GM23338 (cell line): ENCODE measurements around the gene CD180. TPM values are rescaled to one million over a fixed set of nuclear protein-coding genes. Genes with fewer than 3 reads are reported as not detected.

Source experiments
- ATAC-seq: fragments of 200-7000 bp; cut with Tn5 transposase; 3 replicates; pipeline ENCODE4 v1.9.1; 2020
- DNase-seq: peaks from one replicate; pipeline ENCODE4 v3.0.0-alpha.2; 2015; ENCODE audit warnings: low spot score
- H2AFZ ChIP-seq: fragments of 200-600 bp; sonication (generic); 2 replicates; pipeline ENCODE4 v1.8.0; 2016; ENCODE audit warnings: antibody characterized with exemption, mild to moderate bottlenecking, moderate library complexity
- H3F3A ChIP-seq: fragments of 200-600 bp; sonication (generic); replicated peaks from 2 replicates; pipeline ENCODE4 v1.8.0; 2017; ENCODE audit warnings: antibody characterized with exemption, mixed run types, low read depth
- H3K27ac ChIP-seq: fragments of 200-600 bp; sonication (generic); 2 replicates; pipeline ENCODE4 v1.6.1; 2016; ENCODE audit warnings: low read depth
- H3K27me3 ChIP-seq: fragments of 200-600 bp; sonication (generic); 2 replicates; pipeline ENCODE4 v1.8.0; 2016; ENCODE audit warnings: mild to moderate bottlenecking, mixed run types, moderate library complexity; ENCODE audit not compliant: insufficient read depth
- H3K36me3 ChIP-seq: fragments of 200-600 bp; sonication (generic); 2 replicates; pipeline ENCODE4 v1.8.0; 2016; ENCODE audit warnings: mild to moderate bottlenecking; ENCODE audit not compliant: insufficient read depth
- H3K4me1 ChIP-seq: fragments of 200-600 bp; sonication (generic); 2 replicates; pipeline ENCODE4 v1.8.0; 2016; ENCODE audit warnings: mild to moderate bottlenecking, moderate library complexity; ENCODE audit not compliant: insufficient read depth
- H3K4me2 ChIP-seq: fragments of 200-600 bp; sonication (generic); 2 replicates; pipeline ENCODE4 v1.7.1; 2017; ENCODE audit warnings: mixed run types
- H3K4me3 ChIP-seq: fragments of 200-600 bp; sonication (generic); 2 replicates; pipeline ENCODE4 v1.6.1; 2016; ENCODE audit warnings: mixed run types
- H3K79me2 ChIP-seq: fragments of 200-600 bp; sonication (generic); replicated peaks from 2 replicates; pipeline ENCODE4 v1.8.0; 2017; ENCODE audit warnings: mild to moderate bottlenecking; ENCODE audit not compliant: insufficient read depth
- H3K9me2 ChIP-seq: fragments of 200-600 bp; sonication (generic); 2 replicates; pipeline ENCODE4 v1.8.0; 2017; ENCODE audit not compliant: insufficient read depth
- H4K20me1 ChIP-seq: fragments of 200-600 bp; sonication (generic); replicated peaks from 2 replicates; pipeline ENCODE4 v1.8.0; 2017; ENCODE audit warnings: mild to moderate bottlenecking; ENCODE audit not compliant: insufficient read depth
- H3K27ac Mint-ChIP-seq: 2 replicates; pipeline ENCODE4 v1.8.0; 2020; ENCODE audit warnings: inconsistent platforms, mild to moderate bottlenecking, moderate library complexity, mixed read lengths
- H3K27me3 Mint-ChIP-seq: 3 replicates; pipeline ENCODE4 v1.8.0; 2022; ENCODE audit warnings: low read depth, mild to moderate bottlenecking, moderate library complexity, mixed read lengths, inconsistent platforms; ENCODE audit not compliant: insufficient read depth, poor library complexity
- H3K36me3 Mint-ChIP-seq: 3 replicates; pipeline ENCODE4 v1.8.0; 2021; ENCODE audit warnings: low read depth, mild to moderate bottlenecking, inconsistent platforms, moderate library complexity, mixed read lengths
- H3K4me1 Mint-ChIP-seq: 3 replicates; pipeline ENCODE4 v1.8.0; 2020; ENCODE audit warnings: mild to moderate bottlenecking, inconsistent platforms, mixed read lengths
- H3K4me3 Mint-ChIP-seq: 3 replicates; pipeline ENCODE4 v1.8.0; 2021; ENCODE audit warnings: moderate library complexity, mild to moderate bottlenecking, inconsistent platforms, mixed read lengths
- H3K9me3 Mint-ChIP-seq: 3 replicates; pipeline ENCODE4 v1.8.0; 2020; ENCODE audit warnings: moderate library complexity, mild to moderate bottlenecking, inconsistent platforms, mixed read lengths
- CREB1 ChIP-seq: fragments of 250-450 bp; sonication (Bioruptor Pico); IDR thresholded peaks from 2 replicates; pipeline ENCODE4 v1.5.0; 2020; ENCODE audit warnings: low read depth, mild to moderate bottlenecking, moderate library complexity
- CTCF ChIP-seq, 2 experiments: fragments of 200-600 bp in 1 of 2; sonication (generic) in 1 of 2; conservative IDR thresholded peaks; 2 replicates each; pipeline versions ENCODE4 v1.5.1 to v1.6.1; 2016 to 2017; ENCODE audit warnings: antibody characterized with exemption in 2 of 2, low read depth in 2 of 2, mild to moderate bottlenecking in 2 of 2, moderate library complexity in 1 of 2
- EZH2phosphoT487 ChIP-seq: fragments of 200-600 bp; sonication (generic); IDR thresholded peaks from one replicate; pipeline ENCODE4 v1.8.1; 2018; ENCODE audit warnings: antibody characterized with exemption; ENCODE audit not compliant: unreplicated experiment
- NANOG ChIP-seq: IDR thresholded peaks from 2 replicates; pipeline ENCODE4 v1.6.1; 2016; ENCODE audit warnings: antibody characterized with exemption, borderline replicate concordance
- POLR2AphosphoS5 ChIP-seq: IDR thresholded peaks from 2 replicates; pipeline ENCODE4 v1.6.1; 2016; ENCODE audit warnings: antibody characterized with exemption, low read depth
- STAT1 ChIP-seq: IDR thresholded peaks from one replicate; pipeline ENCODE4 v1.6.1; 2016; ENCODE audit warnings: antibody characterized with exemption; ENCODE audit not compliant: unreplicated experiment
- ZNF331 ChIP-seq: fragments of 250-450 bp; sonication (Bioruptor Pico); IDR thresholded peaks from 2 replicates; pipeline ENCODE4 v1.5.0; 2020; ENCODE audit warnings: low read depth, mild to moderate bottlenecking, moderate library complexity
- ZNF462 ChIP-seq: fragments of 250-450 bp; sonication (Bioruptor Pico); IDR thresholded peaks from 2 replicates; pipeline ENCODE4 v1.5.0; 2020; ENCODE audit warnings: mild to moderate bottlenecking, moderate library complexity
- polyA plus RNA-seq: library from polyadenylated mRNA; unstranded; fragments of >200 nt; fragmentation: Nextera tagmentation; extraction: Ambion mirVana; gene quantifications from 2 replicates; pipeline ENCODE4 v1.2.1, GENCODE V29; 2016
- total RNA-seq: library from RNA; depleted of rRNA; stranded (reverse); fragments of >200 nt; shearing (Covaris generic); gene quantifications from 2 replicates; pipeline ENCODE4 v1.2.3, GENCODE V29; 2014

The CD180 gene
- total and polyA plus RNA-seq, 2 experiments from 2014 or later = not detected

- Mint-ChIP-seq H3K4me1 (no peaks in the 10 kb centered on the region), H3K36me3 (no peaks in the 10 kb centered on the region; the same call in 1 of the 3 replicates), H3K27me3 (no peaks in the 10 kb centered on the region), H3K27ac (no peak overlapping the region), H3K9me3 (peaks cover 7% of the 10 kb centered on the region; the same call in 1 of the 3 replicates), H3K4me3 (no peak overlapping the region)
- Histone ChIP-seq H3K4me1 (no peaks in the 10 kb centered on the region), H3K27ac (no peak overlapping the region), H4K20me1 (no peaks in the 10 kb centered on the region), H3K27me3 (no peaks in the 10 kb centered on the region), H2AFZ (no peak overlapping the region), H3K4me3 (no peak overlapping the region), H3K79me2 (no peaks in the 10 kb centered on the region), H3K4me2 (no peak overlapping the region), H3K9me2 (no peaks in the 10 kb centered on the region), H3K36me3 (no peaks in the 10 kb centered on the region; the same call in 1 of the 2 replicates), H3F3A (no peaks in the 10 kb centered on the region)
- DNase-seq (no peak), ATAC-seq (no peak)
- TF ChIP-seq ZNF331 (CRISPR knock-in tag) = no peak
- no peak for TF ChIP-seq POLR2AphosphoS5
These were observed 8.2 kb upstream of the CD180 start for GRCh38 chr5:67204821-67205220.

- Histone ChIP-seq H4K20me1 (no peaks in the 10 kb centered on the region), H2AFZ (no peak overlapping the region), H3K9me2 (no peaks in the 10 kb centered on the region; the same call in 1 of the 2 replicates), H3K79me2 (no peaks in the 10 kb centered on the region), H3K4me2 (no peak overlapping the region), H3K27ac (no peak overlapping the region), H3K36me3 (no peaks in the 10 kb centered on the region; the same call in 1 of the 2 replicates), H3K4me1 (no peaks in the 10 kb centered on the region), H3K27me3 (no peaks in the 10 kb centered on the region), H3K4me3 (no peak overlapping the region), H3F3A (no peaks in the 10 kb centered on the region)
- no peak for TF ChIP-seq NANOG
- Mint-ChIP-seq H3K27ac (no peak overlapping the region), H3K4me1 (no peaks in the 10 kb centered on the region), H3K27me3 (no peaks in the 10 kb centered on the region), H3K36me3 (no peaks in the 10 kb centered on the region; the same call in 2 of the 3 replicates), H3K9me3 (peaks cover 7% of the 10 kb centered on the region; the same call in 2 of the 3 replicates), H3K4me3 (no peak overlapping the region)
- ATAC-seq = no peak
- DNase-seq = no peak
These were observed 7.1 kb upstream of the CD180 start for GRCh38 chr5:67203701-67204074.

- H3K27ac ChIP-seq = no peak overlapping the region
- H3K4me1 Mint-ChIP-seq = no peaks in the 10 kb centered on the region
- no peaks in the 10 kb centered on the region for H3K27me3 ChIP-seq
- H3K9me2 ChIP-seq = no peaks in the 10 kb centered on the region; the same call in 1 of the 2 replicates
- no peak overlapping the region for H2AFZ ChIP-seq
- no peaks in the 10 kb centered on the region for H3K27me3 Mint-ChIP-seq
- no peak overlapping the region for H3K27ac Mint-ChIP-seq
- no peak overlapping the region for H3K4me3 ChIP-seq
- DNase-seq (no peak), ATAC-seq (no peak)
- H3K4me3 Mint-ChIP-seq = no peak overlapping the region
- H3K4me2 ChIP-seq = no peak overlapping the region
- H3F3A ChIP-seq = no peaks in the 10 kb centered on the region
- no peaks in the 10 kb centered on the region; the same call in 2 of the 3 replicates for H3K36me3 Mint-ChIP-seq
- no peaks in the 10 kb centered on the region for H3K79me2 ChIP-seq
- peaks cover 7% of the 10 kb centered on the region; the same call in 2 of the 3 replicates for H3K9me3 Mint-ChIP-seq
- no peaks in the 10 kb centered on the region; the same call in 1 of the 2 replicates for H3K36me3 ChIP-seq
- H4K20me1 ChIP-seq = no peaks in the 10 kb centered on the region
- no peaks in the 10 kb centered on the region for H3K4me1 ChIP-seq
- TF ChIP-seq STAT1 = no peak
- TF ChIP-seq CTCF (conservative IDR thresholded peaks at IDR 0.05; ENCODE audit: low read depth in 2 of 2) = no peak
- TF ChIP-seq ZNF462 (CRISPR knock-in tag) = no peak
- no peak for TF ChIP-seq EZH2phosphoT487
- TF ChIP-seq POLR2AphosphoS5 = no peak
- no peak for TF ChIP-seq CREB1 (CRISPR knock-in tag)
These were observed 6.2 kb upstream of the CD180 start for GRCh38 chr5:67202828-67203227.
